ENCODE data around the gene TMCC1. TPM values are rescaled to one million over a fixed set of nuclear protein-coding genes. Genes with fewer than 3 reads are reported as not detected.
"Not testable (repeated sequence)": the region's sequence is repeated elsewhere in the genome, so short reads cannot be mapped to it uniquely, and the experiment has no call there.

The TMCC1 gene
- total RNA-seq, 6 experiments from 2014 or later, result 21.7 to 124 (median 25.2) TPM

GRCh38 chr3:129644836-129645235 is 248.7 kb downstream of the TMCC1 start:
- no peak for ATAC-seq
- Histone ChIP-seq H3K4me1 (no peaks in the 10 kb centered on the region), H3K36me3 (no peaks in the 10 kb centered on the region), H3K9me3 (no peaks in the 10 kb centered on the region), H3K27ac (no peak overlapping the region), H3K27me3 (no peaks in the 10 kb centered on the region), H3K4me3 (no peak overlapping the region)
- DNase-seq, result no peak
- WGBS (ENCODE audit: insufficient coverage, low coverage, low lambda C conversion rate, missing lambda C conversion rate), result 94% methylated on average over 3 of the region's 3 CpGs
- TF ChIP-seq CTCF (IDR thresholded peaks at IDR 0.05) (no peak), POLR2A (IDR thresholded peaks at IDR 0.05) (no peak)
- intact Hi-C loops (cut with DNase I), result loop anchor here in 1 of 2 donors (5.0 kb wide), 1 partner anchor 182 kb away; no protein-coding TSS in a partner anchor

GRCh38 chr3:129641567-129642260 is 251.8 kb downstream of the TMCC1 start:
- 46% methylated on average over 8 of the region's 10 CpGs for WGBS (ENCODE audit: insufficient coverage, low coverage, low lambda C conversion rate, missing lambda C conversion rate)
- DNase-seq; H3K27me3 ChIP-seq; H3K4me3 ChIP-seq; intact Hi-C loops (cut with DNase I); H3K27ac ChIP-seq; ATAC-seq; H3K4me1 ChIP-seq; H3K36me3 ChIP-seq; H3K9me3 ChIP-seq: not testable (repeated sequence)

GRCh38 chr3:129640985-129641384 is 252.5 kb downstream of the TMCC1 start:
- H3K36me3 ChIP-seq; H3K4me1 ChIP-seq; ATAC-seq; intact Hi-C loops (cut with DNase I); H3K27me3 ChIP-seq; H3K9me3 ChIP-seq; DNase-seq; H3K27ac ChIP-seq; H3K4me3 ChIP-seq: not testable (repeated sequence)
- WGBS (ENCODE audit: insufficient coverage, low coverage, low lambda C conversion rate, missing lambda C conversion rate), result 57% methylated on average over 6 of the region's 7 CpGs

- peaks cover 0 to 3% (median 0%) of the 10 kb centered on the region in 4 donors for H3K9me3 ChIP-seq
- no peak for DNase-seq
- H3K4me3 ChIP-seq, result no peak overlapping the region
- no peaks in the 10 kb centered on the region for H3K4me1 ChIP-seq
- WGBS (ENCODE audit: insufficient coverage, low coverage, low lambda C conversion rate, missing lambda C conversion rate), result 72% methylated on average over 3 of the region's 3 CpGs
- intact Hi-C loops (cut with DNase I), result loop anchor here (10.0 kb wide), 2 partner anchors 186 to 286 kb away; no protein-coding TSS in a partner anchor
- no peaks in the 10 kb centered on the region for H3K36me3 ChIP-seq
- no peak overlapping the region for H3K27ac ChIP-seq
- TF ChIP-seq POLR2A (IDR thresholded peaks at IDR 0.05) (no peak), CTCF (IDR thresholded peaks at IDR 0.05) (no peak)
- H3K27me3 ChIP-seq, result no peaks in the 10 kb centered on the region
- no peak for ATAC-seq
These were observed 255.0 kb downstream of the TMCC1 start for GRCh38 chr3:129638481-129638880.

GRCh38 chr3:129636082-129636481 is 257.4 kb downstream of the TMCC1 start:
- intact Hi-C loops (cut with DNase I), result loop anchor here (10.0 kb wide), 2 partner anchors 189 to 289 kb away; no protein-coding TSS in a partner anchor
- no peak for ATAC-seq

GRCh38 chr3:129635656-129636055 is 257.9 kb downstream of the TMCC1 start:
- H3K4me1 ChIP-seq, result no peaks in the 10 kb centered on the region
- no peak overlapping the region for H3K4me3 ChIP-seq
- no peak overlapping the region for H3K27ac ChIP-seq
- intact Hi-C loops (cut with DNase I), result loop anchor here (10.0 kb wide), 2 partner anchors 189 to 289 kb away; no protein-coding TSS in a partner anchor
- H3K9me3 ChIP-seq, result peaks cover 0 to 3% (median 0%) of the 10 kb centered on the region in 4 donors
- no peaks in the 10 kb centered on the region for H3K36me3 ChIP-seq
- WGBS (ENCODE audit: insufficient coverage, low coverage, low lambda C conversion rate, missing lambda C conversion rate), result 79% methylated on average over 4 of the region's 4 CpGs
- DNase-seq (no peak), ATAC-seq (no peak)
- no peaks in the 10 kb centered on the region for H3K27me3 ChIP-seq
- TF ChIP-seq POLR2A (IDR thresholded peaks at IDR 0.05), result no peak
- TF ChIP-seq CTCF (IDR thresholded peaks at IDR 0.05), result no peak

More at GRCh38 chr3:129636082-129636481, 257.4 kb downstream of the TMCC1 start:
- no peaks in the 10 kb centered on the region for H3K36me3 ChIP-seq
- no peak overlapping the region for H3K4me3 ChIP-seq
- DNase-seq, result no peak
- H3K4me1 ChIP-seq, result no peaks in the 10 kb centered on the region
- no peak overlapping the region for H3K27ac ChIP-seq
- no peaks in the 10 kb centered on the region for H3K27me3 ChIP-seq
- TF ChIP-seq POLR2A (IDR thresholded peaks at IDR 0.05), result no peak
- 77% methylated on average over 2 of the region's 3 CpGs for WGBS (ENCODE audit: insufficient coverage, low coverage, low lambda C conversion rate, missing lambda C conversion rate)
- H3K9me3 ChIP-seq, result peaks cover 0 to 3% (median 0%) of the 10 kb centered on the region in 4 donors

All from right lobe of liver (tissue), 6 donors.